Chondrocyte (in vitro differentiated cells): ENCODE data around the gene STK32C. TPM values are rescaled to one million over a fixed set of nuclear protein-coding genes. Genes with fewer than 3 reads are reported as not detected.

Source experiments
- DNase-seq: peaks from one replicate; pipeline ENCODE4 v3.0.0; 2021; ENCODE audit warnings: mixed read lengths, low spot score
- H3K27ac Mint-ChIP-seq: one replicate; pipeline ENCODE4 v1.8.0; 2021; ENCODE audit warnings: mild to moderate bottlenecking, moderate library complexity, mixed read lengths; ENCODE audit not compliant: unreplicated experiment
- H3K27me3 Mint-ChIP-seq: 2 replicates; pipeline ENCODE4 v1.8.0; 2021; ENCODE audit warnings: low read depth, mixed read lengths
- H3K36me3 Mint-ChIP-seq: 2 replicates; pipeline ENCODE4 v1.8.0; 2021; ENCODE audit warnings: low read depth, mixed read lengths
- H3K4me1 Mint-ChIP-seq: 2 replicates; pipeline ENCODE4 v1.8.0; 2021; ENCODE audit warnings: low read depth, mild to moderate bottlenecking, mixed read lengths
- H3K4me3 Mint-ChIP-seq: one replicate; pipeline ENCODE4 v1.8.0; 2021; ENCODE audit warnings: mild to moderate bottlenecking, moderate library complexity, mixed read lengths; ENCODE audit not compliant: unreplicated experiment
- H3K9me3 Mint-ChIP-seq: 2 replicates; pipeline ENCODE4 v1.8.0; 2021; ENCODE audit warnings: low read depth, mixed read lengths
- CTCF ChIP-seq: fragments of 200-600 bp; sonication (generic); IDR thresholded peaks from 2 replicates; pipeline ENCODE4 v1.5.0; 2021; ENCODE audit warnings: antibody characterized with exemption, mild to moderate bottlenecking, moderate library complexity
- total RNA-seq: library from RNA; stranded (reverse); gene quantifications from 3 replicates; pipeline ENCODE4 v1.2.1, GENCODE V29; 2021

Gene STK32C
- total RNA-seq, 1 donor from 2014 or later: 17.9 TPM

- Mint-ChIP-seq H3K9me3 (no peaks in the 10 kb centered on the region), H3K27me3 (no peaks in the 10 kb centered on the region), H3K27ac (no peak overlapping the region), H3K4me1 (no peaks in the 10 kb centered on the region), H3K36me3 (peaks cover 2% of the 10 kb centered on the region), H3K4me3 (no peak overlapping the region)
- no peak for TF ChIP-seq CTCF
- DNase-seq: no peak
Measured at GRCh38 chr10:132233501-132234085, 74.2 kb downstream of the STK32C start.

GRCh38 chr10:132232981-132233380 lies 74.8 kb downstream of the STK32C start:
- no peak for TF ChIP-seq CTCF
- H3K27me3 Mint-ChIP-seq: no peaks in the 10 kb centered on the region
- DNase-seq: no peak
- no peaks in the 10 kb centered on the region for H3K4me1 Mint-ChIP-seq
- no peak overlapping the region for H3K27ac Mint-ChIP-seq
- H3K4me3 Mint-ChIP-seq: no peak overlapping the region
- no peaks in the 10 kb centered on the region for H3K36me3 Mint-ChIP-seq
- H3K9me3 Mint-ChIP-seq: no peaks in the 10 kb centered on the region

- Mint-ChIP-seq H3K4me3 (no peak overlapping the region), H3K4me1 (no peaks in the 10 kb centered on the region), H3K9me3 (no peaks in the 10 kb centered on the region), H3K27me3 (no peaks in the 10 kb centered on the region), H3K27ac (no peak overlapping the region), H3K36me3 (peaks cover 3% of the 10 kb centered on the region)
- no peak for DNase-seq
- TF ChIP-seq CTCF: no peak
Measured at GRCh38 chr10:132232023-132232951, 75.5 kb downstream of the STK32C start.

- TF ChIP-seq CTCF: no peak
- Mint-ChIP-seq H3K4me1 (no peaks in the 10 kb centered on the region), H3K36me3 (peaks cover 4% of the 10 kb centered on the region), H3K27ac (no peak overlapping the region), H3K27me3 (no peaks in the 10 kb centered on the region), H3K4me3 (no peak overlapping the region), H3K9me3 (no peaks in the 10 kb centered on the region)
- no peak for DNase-seq
Measured at GRCh38 chr10:132231656-132232022, 76.1 kb downstream of the STK32C start.

- no peaks in the 10 kb centered on the region for H3K9me3 Mint-ChIP-seq
- no peak for TF ChIP-seq CTCF
- no peak overlapping the region for H3K27ac Mint-ChIP-seq
- H3K27me3 Mint-ChIP-seq: no peaks in the 10 kb centered on the region
- peaks cover 4% of the 10 kb centered on the region for H3K36me3 Mint-ChIP-seq
- H3K4me3 Mint-ChIP-seq: no peak overlapping the region
- no peaks in the 10 kb centered on the region for H3K4me1 Mint-ChIP-seq
- DNase-seq: no peak
Measured at GRCh38 chr10:132230557-132231210, 77.1 kb downstream of the STK32C start.
